ENCODE results near the gene SLC16A10.

GRCh38 chr6:111259089-111259831, 172.0 kb downstream of the SLC16A10 start:
- TF ChIP-seq POLR2A (IDR thresholded peaks at IDR 0.05; ENCODE audit: low read depth, low read length) (peak; percentile 64), POU2F2 (IDR thresholded peaks at IDR 0.05; ENCODE audit: low read depth, low read length) (peak; percentile 75; the same call in 1 of the 2 replicates), POLR2AphosphoS5 (IDR thresholded peaks at IDR 0.05; ENCODE audit: low read depth, low read length) (peak; percentile 84), TAF1 (IDR thresholded peaks at IDR 0.05; ENCODE audit: low read depth, low read length) (peak; percentile 64), PAX5 (IDR thresholded peaks at IDR 0.05; ENCODE audit: insufficient read depth, low read length, severe bottlenecking) (no peak)
